HepG2 (cell line): ENCODE data around the gene POFUT1. TPM values are rescaled to one million over a fixed set of nuclear protein-coding genes. Genes with fewer than 3 reads are reported as not detected.

ENCODE experiments used
- AGO1 ChIP-seq: fragments of 200-400 bp; formaldehyde crosslinking; IDR thresholded peaks from 2 replicates; pipeline ENCODE4 v1.6.1; 2017; ENCODE audit warnings: mild to moderate bottlenecking, low read depth, low read length, moderate library complexity; ENCODE audit not compliant: poor library complexity, severe bottlenecking
- AKAP8 ChIP-seq: sonication (generic); formaldehyde crosslinking; IDR thresholded peaks from 2 replicates; pipeline ENCODE4 v1.5.1; 2020; ENCODE audit warnings: mild to moderate bottlenecking, missing genetic modification reagents
- BHLHE40 ChIP-seq: IDR thresholded peaks from 2 replicates; pipeline ENCODE4 v1.6.1; 2011; ENCODE audit warnings: low read length, improper control_type of control experiment
- CAMTA2 ChIP-seq: sonication (generic); formaldehyde crosslinking; IDR thresholded peaks from 2 replicates; pipeline ENCODE4 v1.4.0; 2020; ENCODE audit warnings: mild to moderate bottlenecking, missing genetic modification reagents, borderline replicate concordance
- GATAD2A ChIP-seq: IDR thresholded peaks from 2 replicates; pipeline ENCODE4 v1.6.1; 2016
- HMG20B ChIP-seq: conservative IDR thresholded peaks from 2 replicates; pipeline ENCODE4 v1.6.1; 2016; ENCODE audit warnings: missing genetic modification reagents, missing compliant biosample characterization
- HMGA1 ChIP-seq: sonication (generic); formaldehyde crosslinking; conservative IDR thresholded peaks from 2 replicates; pipeline ENCODE4 v1.4.0; 2020; ENCODE audit warnings: missing genetic modification reagents
- KLF12 ChIP-seq: sonication (generic); formaldehyde crosslinking; IDR thresholded peaks from 2 replicates; pipeline ENCODE4 v1.4.0; 2020; ENCODE audit warnings: missing genetic modification reagents, borderline replicate concordance
- MAFG ChIP-seq: sonication (generic); formaldehyde crosslinking; IDR thresholded peaks from 2 replicates; pipeline ENCODE4 v1.5.1; 2020; ENCODE audit warnings: mild to moderate bottlenecking, missing genetic modification reagents
- NR2F1 ChIP-seq, 2 experiments: fragments of 450-650 bp in 1 of 2; formaldehyde crosslinking in 1 of 2; IDR thresholded peaks; 2 replicates each; pipeline versions ENCODE4 v1.5.0 to v1.6.1; 2016 to 2020; ENCODE audit warnings: mild to moderate bottlenecking in 1 of 2, missing compliant biosample characterization in 1 of 2, missing genetic modification reagents in 1 of 2, moderate library complexity in 1 of 2
- STAG1 ChIP-seq: sonication (generic); formaldehyde crosslinking; IDR thresholded peaks from 2 replicates; pipeline ENCODE4 v1.4.0; 2020; ENCODE audit warnings: missing genetic modification reagents
- ZBTB7A ChIP-seq: sonication (generic); formaldehyde crosslinking; IDR thresholded peaks from 2 replicates; pipeline ENCODE4 v1.8.0; 2022; ENCODE audit warnings: mild to moderate bottlenecking, missing genetic modification reagents
- ZNF10 ChIP-seq: sonication (generic); formaldehyde crosslinking; IDR thresholded peaks from 2 replicates; pipeline ENCODE4 v1.4.0; 2020; ENCODE audit warnings: mild to moderate bottlenecking, low read depth, missing genetic modification reagents, borderline replicate concordance
- ZNF430 ChIP-seq: sonication (generic); formaldehyde crosslinking; IDR thresholded peaks from 2 replicates; pipeline ENCODE4 v1.9.0; 2021; ENCODE audit warnings: mild to moderate bottlenecking, missing genetic modification reagents
- polyA plus RNA-seq, 8 experiments: library from polyadenylated mRNA; depleted of rRNA in 3 of 8; stranded (reverse) in 7 of 8; unstranded in 1 of 8; fragments of >200 nt; fragmentation: Illumina TruSeq in 4 of 8; extraction: Trizol in 4 of 8; gene quantifications; 2 replicates each; pipeline versions ENCODE4 v1.2.1 to v1.2.3, GENCODE V29; 2011 to 2016; ENCODE audit warnings: low read depth in 4 of 8, missing spikeins in 1 of 8, mixed read lengths in 1 of 8; ENCODE audit not compliant: insufficient read depth in 1 of 8
- total RNA-seq, 5 experiments: library from RNA; depleted of rRNA; stranded (reverse); fragments of >200 nt; fragmentation: Illumina TruSeq; extraction: Trizol; gene quantifications; 2 replicates each; pipeline ENCODE4 v1.2.3, GENCODE V29; 2016; ENCODE audit warnings: low read depth in 1 of 5
- TF ChIP-seq, protein P1 (sequence below): sonication (generic); formaldehyde crosslinking; IDR thresholded peaks from 2 replicates; pipeline ENCODE4 v1.9.0; 2021; ENCODE audit warnings: missing genetic modification reagents, borderline replicate concordance
- TF ChIP-seq, protein P2 (sequence below): sonication (generic); formaldehyde crosslinking; IDR thresholded peaks from 2 replicates; pipeline ENCODE4 v1.5.0; 2020; ENCODE audit warnings: missing genetic modification reagents
- TF ChIP-seq, protein P3 (sequence below): sonication (generic); formaldehyde crosslinking; IDR thresholded peaks from 2 replicates; pipeline ENCODE4 v1.5.0; 2020; ENCODE audit warnings: missing genetic modification reagents, mild to moderate bottlenecking, borderline replicate concordance
- TF ChIP-seq, protein P4 (sequence below): sonication (generic); formaldehyde crosslinking; IDR thresholded peaks from 2 replicates; pipeline ENCODE4 v1.9.0; 2022; ENCODE audit warnings: low read depth, missing genetic modification reagents
- TF ChIP-seq, protein P5 (sequence below): sonication (generic); formaldehyde crosslinking; IDR thresholded peaks from 2 replicates; pipeline ENCODE4 v1.5.1; 2020; ENCODE audit warnings: mild to moderate bottlenecking, missing genetic modification reagents, moderate library complexity

The POFUT1 gene
- total and polyA plus RNA-seq, 2 of the 13 experiments (the other 11 are each of a cell fraction or from before 2014, with no cell fraction given): 35.5 to 58.3 TPM

DNA sequence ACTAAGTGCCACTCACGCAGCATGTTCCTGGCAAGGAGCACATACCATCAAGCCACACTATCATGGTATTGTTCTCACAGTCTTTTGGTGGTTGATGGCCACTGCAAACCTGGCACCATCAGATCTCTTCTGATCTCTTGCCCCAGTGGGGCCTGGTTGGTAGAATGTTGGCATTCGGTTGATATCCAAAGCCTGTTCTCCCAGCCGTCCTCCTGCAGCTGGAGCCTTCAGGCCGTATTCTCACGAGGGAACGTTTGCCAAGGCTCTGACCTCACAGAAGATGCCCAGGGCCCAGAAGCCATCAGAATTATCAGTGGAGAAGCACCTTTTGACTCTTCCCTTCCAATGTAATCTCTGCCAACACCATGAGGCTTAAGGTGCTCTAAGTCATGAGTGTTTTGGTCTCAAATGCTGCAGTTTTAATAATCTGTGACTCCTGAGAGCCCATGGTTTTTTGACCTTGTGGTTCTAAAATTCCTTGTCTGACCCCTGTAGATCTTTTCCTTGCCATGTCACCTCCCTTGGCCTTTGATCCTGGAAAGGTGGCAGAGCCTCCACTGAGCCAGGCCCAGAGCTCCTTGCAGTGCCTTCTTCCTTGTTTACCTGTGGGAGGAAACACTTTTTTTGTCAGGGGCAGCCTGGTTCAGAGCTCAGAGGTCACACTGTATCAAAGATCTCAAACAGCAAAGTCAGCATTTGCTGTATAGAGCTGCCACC is 27.8 kb downstream of the POFUT1 start (continued):
- TF ChIP-seq BHLHE40: no peak
- no peak for TF ChIP-seq ZNF10 (CRISPR knock-in tag)
- no peak; the same call in 1 of the 2 replicates for TF ChIP-seq ZBTB7A
- TF ChIP-seq, protein P1, sequence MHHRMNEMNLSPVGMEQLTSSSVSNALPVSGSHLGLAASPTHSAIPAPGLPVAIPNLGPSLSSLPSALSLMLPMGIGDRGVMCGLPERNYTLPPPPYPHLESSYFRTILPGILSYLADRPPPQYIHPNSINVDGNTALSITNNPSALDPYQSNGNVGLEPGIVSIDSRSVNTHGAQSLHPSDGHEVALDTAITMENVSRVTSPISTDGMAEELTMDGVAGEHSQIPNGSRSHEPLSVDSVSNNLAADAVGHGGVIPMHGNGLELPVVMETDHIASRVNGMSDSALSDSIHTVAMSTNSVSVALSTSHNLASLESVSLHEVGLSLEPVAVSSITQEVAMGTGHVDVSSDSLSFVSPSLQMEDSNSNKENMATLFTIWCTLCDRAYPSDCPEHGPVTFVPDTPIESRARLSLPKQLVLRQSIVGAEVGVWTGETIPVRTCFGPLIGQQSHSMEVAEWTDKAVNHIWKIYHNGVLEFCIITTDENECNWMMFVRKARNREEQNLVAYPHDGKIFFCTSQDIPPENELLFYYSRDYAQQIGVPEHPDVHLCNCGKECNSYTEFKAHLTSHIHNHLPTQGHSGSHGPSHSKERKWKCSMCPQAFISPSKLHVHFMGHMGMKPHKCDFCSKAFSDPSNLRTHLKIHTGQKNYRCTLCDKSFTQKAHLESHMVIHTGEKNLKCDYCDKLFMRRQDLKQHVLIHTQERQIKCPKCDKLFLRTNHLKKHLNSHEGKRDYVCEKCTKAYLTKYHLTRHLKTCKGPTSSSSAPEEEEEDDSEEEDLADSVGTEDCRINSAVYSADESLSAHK (CRISPR knock-in tag): no peak
- no peak for TF ChIP-seq AKAP8
- TF ChIP-seq GATAD2A: peak; percentile 81
- 0 out of 2 replicates have a peak, but pooled peaks have one; percentile 15 for TF ChIP-seq STAG1 (CRISPR knock-in tag)
- no peak for TF ChIP-seq KLF12 (CRISPR knock-in tag)
- TF ChIP-seq NR2F1 (CRISPR knock-in tag; IDR thresholded peaks at IDR 0.05): peak; percentile 58 to 83; a peak in 3 of 4 replicates
- TF ChIP-seq, protein P2, sequence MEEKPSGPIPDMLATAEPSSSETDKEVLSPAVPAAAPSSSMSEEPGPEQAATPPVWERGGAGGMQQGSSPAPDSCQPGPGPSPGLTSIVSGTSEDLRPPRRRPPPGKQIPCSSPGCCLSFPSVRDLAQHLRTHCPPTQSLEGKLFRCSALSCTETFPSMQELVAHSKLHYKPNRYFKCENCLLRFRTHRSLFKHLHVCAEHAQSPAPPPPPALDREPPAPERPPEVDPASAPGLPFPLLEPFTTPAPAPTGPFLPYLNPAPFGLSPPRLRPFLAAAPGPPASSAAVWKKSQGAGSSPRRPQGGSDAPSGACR: no peak
- TF ChIP-seq, protein P3, sequence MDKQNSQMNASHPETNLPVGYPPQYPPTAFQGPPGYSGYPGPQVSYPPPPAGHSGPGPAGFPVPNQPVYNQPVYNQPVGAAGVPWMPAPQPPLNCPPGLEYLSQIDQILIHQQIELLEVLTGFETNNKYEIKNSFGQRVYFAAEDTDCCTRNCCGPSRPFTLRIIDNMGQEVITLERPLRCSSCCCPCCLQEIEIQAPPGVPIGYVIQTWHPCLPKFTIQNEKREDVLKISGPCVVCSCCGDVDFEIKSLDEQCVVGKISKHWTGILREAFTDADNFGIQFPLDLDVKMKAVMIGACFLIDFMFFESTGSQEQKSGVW: no peak
- TF ChIP-seq, protein P4, sequence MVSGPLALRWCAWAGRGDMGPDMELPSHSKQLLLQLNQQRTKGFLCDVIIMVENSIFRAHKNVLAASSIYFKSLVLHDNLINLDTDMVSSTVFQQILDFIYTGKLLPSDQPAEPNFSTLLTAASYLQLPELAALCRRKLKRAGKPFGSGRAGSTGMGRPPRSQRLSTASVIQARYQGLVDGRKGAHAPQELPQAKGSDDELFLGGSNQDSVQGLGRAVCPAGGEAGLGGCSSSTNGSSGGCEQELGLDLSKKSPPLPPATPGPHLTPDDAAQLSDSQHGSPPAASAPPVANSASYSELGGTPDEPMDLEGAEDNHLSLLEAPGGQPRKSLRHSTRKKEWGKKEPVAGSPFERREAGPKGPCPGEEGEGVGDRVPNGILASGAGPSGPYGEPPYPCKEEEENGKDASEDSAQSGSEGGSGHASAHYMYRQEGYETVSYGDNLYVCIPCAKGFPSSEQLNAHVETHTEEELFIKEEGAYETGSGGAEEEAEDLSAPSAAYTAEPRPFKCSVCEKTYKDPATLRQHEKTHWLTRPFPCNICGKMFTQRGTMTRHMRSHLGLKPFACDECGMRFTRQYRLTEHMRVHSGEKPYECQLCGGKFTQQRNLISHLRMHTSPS (CRISPR knock-in tag): no peak; the same call in 1 of the 2 replicates
- peak; percentile 85; the same call in 1 of the 2 replicates for TF ChIP-seq MAFG
- TF ChIP-seq AGO1: no peak
- peak; percentile 75; the same call in 1 of the 2 replicates for TF ChIP-seq ZNF430
- TF ChIP-seq HMG20B (CRISPR knock-in tag): no peak
- TF ChIP-seq, protein P5, sequence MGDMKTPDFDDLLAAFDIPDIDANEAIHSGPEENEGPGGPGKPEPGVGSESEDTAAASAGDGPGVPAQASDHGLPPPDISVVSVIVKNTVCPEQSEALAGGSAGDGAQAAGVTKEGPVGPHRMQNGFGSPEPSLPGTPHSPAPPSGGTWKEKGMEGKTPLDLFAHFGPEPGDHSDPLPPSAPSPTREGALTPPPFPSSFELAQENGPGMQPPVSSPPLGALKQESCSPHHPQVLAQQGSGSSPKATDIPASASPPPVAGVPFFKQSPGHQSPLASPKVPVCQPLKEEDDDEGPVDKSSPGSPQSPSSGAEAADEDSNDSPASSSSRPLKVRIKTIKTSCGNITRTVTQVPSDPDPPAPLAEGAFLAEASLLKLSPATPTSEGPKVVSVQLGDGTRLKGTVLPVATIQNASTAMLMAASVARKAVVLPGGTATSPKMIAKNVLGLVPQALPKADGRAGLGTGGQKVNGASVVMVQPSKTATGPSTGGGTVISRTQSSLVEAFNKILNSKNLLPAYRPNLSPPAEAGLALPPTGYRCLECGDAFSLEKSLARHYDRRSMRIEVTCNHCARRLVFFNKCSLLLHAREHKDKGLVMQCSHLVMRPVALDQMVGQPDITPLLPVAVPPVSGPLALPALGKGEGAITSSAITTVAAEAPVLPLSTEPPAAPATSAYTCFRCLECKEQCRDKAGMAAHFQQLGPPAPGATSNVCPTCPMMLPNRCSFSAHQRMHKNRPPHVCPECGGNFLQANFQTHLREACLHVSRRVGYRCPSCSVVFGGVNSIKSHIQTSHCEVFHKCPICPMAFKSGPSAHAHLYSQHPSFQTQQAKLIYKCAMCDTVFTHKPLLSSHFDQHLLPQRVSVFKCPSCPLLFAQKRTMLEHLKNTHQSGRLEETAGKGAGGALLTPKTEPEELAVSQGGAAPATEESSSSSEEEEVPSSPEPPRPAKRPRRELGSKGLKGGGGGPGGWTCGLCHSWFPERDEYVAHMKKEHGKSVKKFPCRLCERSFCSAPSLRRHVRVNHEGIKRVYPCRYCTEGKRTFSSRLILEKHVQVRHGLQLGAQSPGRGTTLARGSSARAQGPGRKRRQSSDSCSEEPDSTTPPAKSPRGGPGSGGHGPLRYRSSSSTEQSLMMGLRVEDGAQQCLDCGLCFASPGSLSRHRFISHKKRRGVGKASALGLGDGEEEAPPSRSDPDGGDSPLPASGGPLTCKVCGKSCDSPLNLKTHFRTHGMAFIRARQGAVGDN: no peak
- 0 out of 2 replicates have a peak, but pooled peaks have one; percentile 13 for TF ChIP-seq CAMTA2
- TF ChIP-seq HMGA1: no peak
